Right hindlimb (tissue), 1 donor: ENCODE measurements around the gene RNU2-1.
A peak's percentile ranks its signal among the peaks of the same experiment; 100 is the strongest.
"Not testable (repeated sequence)": the region's sequence is repeated elsewhere in the genome, so short reads cannot be mapped to it uniquely, and the experiment has no call there.

ENCODE experiments used
- DNase-seq: peaks from one replicate; pipeline ENCODE4 v3.0.0-alpha.2; 2018

Gene RNU2-1

GRCh38 chr17:43215341-43215740 is 18.4 kb downstream of the RNU2-1 start:
- DNase-seq, result no peak

GRCh38 chr17:43213545-43213944 is 20.2 kb downstream of the RNU2-1 start:
- no peak for DNase-seq

GRCh38 chr17:43212641-43213490 is 20.9 kb downstream of the RNU2-1 start:
- no peak for DNase-seq

- DNase-seq, result peak; percentile 91
These were observed 22.0 kb downstream of the RNU2-1 start, which contains the start of gene TMEM106A for GRCh38 chr17:43211480-43212402. Gene TMEM106A, plus strand, starts transcription at chr17:43211875. Its CDS starts 1,167 bp downstream, at chr17:43213042.

- no peak for DNase-seq
These were observed 22.7 kb downstream of the RNU2-1 start for GRCh38 chr17:43211123-43211479.

- no peak for DNase-seq
These were observed 23.2 kb downstream of the RNU2-1 start for GRCh38 chr17:43210576-43210975.

- DNase-seq, result not testable (repeated sequence)
These were observed 30.8 kb downstream of the RNU2-1 start for GRCh38 chr17:43203013-43203412.

GRCh38 chr17:43200127-43200526 is 33.6 kb downstream of the RNU2-1 start:
- DNase-seq, result no peak

- DNase-seq, result no peak
These were observed 34.1 kb downstream of the RNU2-1 start for GRCh38 chr17:43199633-43200032.

- DNase-seq, result no peak
These were observed 40.5 kb downstream of the RNU2-1 start for GRCh38 chr17:43193251-43193650.

GRCh38 chr17:43186656-43187055 is 47.1 kb downstream of the RNU2-1 start:
- not testable (repeated sequence) for DNase-seq

GRCh38 chr17:43183921-43184320 is 49.9 kb downstream of the RNU2-1 start:
- no peak for DNase-seq
